ENCODE results near the gene WDR70. TPM values are rescaled to one million over a fixed set of nuclear protein-coding genes. Genes with fewer than 3 reads are reported as not detected.
"Not testable (repeated sequence)": the region's sequence is repeated elsewhere in the genome, so short reads cannot be mapped to it uniquely, and the experiment has no call there.

The WDR70 gene
- total RNA-seq, 2 experiments from 2014 or later: 39.1 to 39.3 TPM

- Mint-ChIP-seq H3K4me1 (no peaks in the 10 kb centered on the region), H3K27me3 (no peaks in the 10 kb centered on the region), H3K36me3 (peaks cover 14% of the 10 kb centered on the region), H3K4me3 (no peak overlapping the region), H3K9me3 (ENCODE audit: low read depth) (no peaks in the 10 kb centered on the region), H3K27ac (no peak overlapping the region)
- DNase-seq (no peak), ATAC-seq (no peak)
- CTCF ChIA-PET: no interaction called here
These were observed 240.2 kb downstream of the WDR70 start for GRCh38 chr5:37619353-37619752.

- not testable (repeated sequence) for DNase-seq, H3K27me3 Mint-ChIP-seq
These were observed 243.2 kb downstream of the WDR70 start for GRCh38 chr5:37622354-37622753.

GRCh38 chr5:37626266-37626665 lies 247.1 kb downstream of the WDR70 start:
- Mint-ChIP-seq H3K36me3 (peaks cover 38% of the 10 kb centered on the region), H3K4me3 (no peak overlapping the region), H3K27me3 (no peaks in the 10 kb centered on the region), H3K9me3 (ENCODE audit: low read depth) (peaks cover 9% of the 10 kb centered on the region), H3K27ac (no peak overlapping the region), H3K4me1 (no peaks in the 10 kb centered on the region)
- CTCF ChIA-PET: no interaction called here
- no peak for DNase-seq
- no peak for ATAC-seq

More at GRCh38 chr5:37622354-37622753, 243.2 kb downstream of the WDR70 start:
- H3K36me3 Mint-ChIP-seq: peaks cover 21% of the 10 kb centered on the region
- H3K9me3 Mint-ChIP-seq (ENCODE audit: low read depth); ATAC-seq; H3K27ac Mint-ChIP-seq; CTCF ChIA-PET; H3K4me1 Mint-ChIP-seq; H3K4me3 Mint-ChIP-seq: not testable (repeated sequence)

GRCh38 chr5:37628876-37629275 lies 249.8 kb downstream of the WDR70 start:
- H3K9me3 Mint-ChIP-seq (ENCODE audit: low read depth): peaks cover 11% of the 10 kb centered on the region
- no peak for ATAC-seq
- H3K27me3 Mint-ChIP-seq: no peaks in the 10 kb centered on the region
- no peak for DNase-seq
- no peak overlapping the region for H3K27ac Mint-ChIP-seq
- H3K36me3 Mint-ChIP-seq: peaks cover 34% of the 10 kb centered on the region
- CTCF ChIA-PET: interaction anchor here (1.3 kb wide), 1 partner anchor 146 kb away, joined by 3 read pairs; no protein-coding TSS in a partner anchor
- H3K4me3 Mint-ChIP-seq: no peak overlapping the region
- no peaks in the 10 kb centered on the region for H3K4me1 Mint-ChIP-seq

GRCh38 chr5:37631939-37632338 lies 252.8 kb downstream of the WDR70 start:
- Mint-ChIP-seq H3K4me3 (no peak overlapping the region), H3K36me3 (peaks cover 36% of the 10 kb centered on the region), H3K27ac (no peak overlapping the region), H3K9me3 (ENCODE audit: low read depth) (peaks cover 11% of the 10 kb centered on the region), H3K27me3 (no peaks in the 10 kb centered on the region), H3K4me1 (no peaks in the 10 kb centered on the region)
- no peak for DNase-seq
- CTCF ChIA-PET: no interaction called here
- no peak for ATAC-seq

- peaks cover 9% of the 10 kb centered on the region for H3K36me3 Mint-ChIP-seq
- DNase-seq (no peak), ATAC-seq (no peak)
- peaks cover 2% of the 10 kb centered on the region for H3K9me3 Mint-ChIP-seq (ENCODE audit: low read depth)
- CTCF ChIA-PET: no interaction called here
- no peak overlapping the region for H3K4me3 Mint-ChIP-seq
- no peak overlapping the region for H3K27ac Mint-ChIP-seq
- no peaks in the 10 kb centered on the region for H3K27me3 Mint-ChIP-seq
- H3K4me1 Mint-ChIP-seq: no peaks in the 10 kb centered on the region
These were observed 258.2 kb downstream of the WDR70 start for GRCh38 chr5:37637165-37637845.

- CTCF ChIA-PET: no interaction called here
- no peaks in the 10 kb centered on the region for H3K4me1 Mint-ChIP-seq
- no peaks in the 10 kb centered on the region for H3K9me3 Mint-ChIP-seq (ENCODE audit: low read depth)
- ATAC-seq (no peak), DNase-seq (no peak)
- no peak overlapping the region for H3K4me3 Mint-ChIP-seq
- H3K36me3 Mint-ChIP-seq: peaks cover 8% of the 10 kb centered on the region
- no peaks in the 10 kb centered on the region for H3K27me3 Mint-ChIP-seq
- no peak overlapping the region for H3K27ac Mint-ChIP-seq
These were observed 259.8 kb downstream of the WDR70 start for GRCh38 chr5:37638897-37639296.

- Mint-ChIP-seq H3K4me3 (no peak overlapping the region), H3K36me3 (peaks cover 8% of the 10 kb centered on the region), H3K27me3 (no peaks in the 10 kb centered on the region), H3K4me1 (no peaks in the 10 kb centered on the region), H3K27ac (no peak overlapping the region), H3K9me3 (ENCODE audit: low read depth) (peaks cover 3% of the 10 kb centered on the region)
- CTCF ChIA-PET: no interaction called here
- DNase-seq (no peak), ATAC-seq (no peak)
These were observed 261.0 kb downstream of the WDR70 start for GRCh38 chr5:37640088-37640487.

- Mint-ChIP-seq H3K9me3 (ENCODE audit: low read depth) (peaks cover 10% of the 10 kb centered on the region), H3K4me3 (no peak overlapping the region), H3K27ac (no peak overlapping the region), H3K27me3 (no peaks in the 10 kb centered on the region), H3K4me1 (no peaks in the 10 kb centered on the region), H3K36me3 (peaks cover 9% of the 10 kb centered on the region)
- no peak for DNase-seq
- CTCF ChIA-PET: no interaction called here
- ATAC-seq: no peak
These were observed 262.8 kb downstream of the WDR70 start for GRCh38 chr5:37641933-37642332.

GRCh38 chr5:37645707-37646106 lies 266.6 kb downstream of the WDR70 start:
- H3K4me1 Mint-ChIP-seq: no peaks in the 10 kb centered on the region
- no peak overlapping the region for H3K27ac Mint-ChIP-seq
- ATAC-seq (no peak), DNase-seq (no peak)
- H3K36me3 Mint-ChIP-seq: peaks cover 13% of the 10 kb centered on the region
- H3K4me3 Mint-ChIP-seq: no peak overlapping the region
- H3K27me3 Mint-ChIP-seq: no peaks in the 10 kb centered on the region
- CTCF ChIA-PET: no interaction called here
- H3K9me3 Mint-ChIP-seq (ENCODE audit: low read depth): peaks cover 16% of the 10 kb centered on the region

GRCh38 chr5:37654566-37654965 lies 275.4 kb downstream of the WDR70 start:
- H3K4me1 Mint-ChIP-seq; DNase-seq; H3K27me3 Mint-ChIP-seq; ATAC-seq; CTCF ChIA-PET; H3K4me3 Mint-ChIP-seq; H3K27ac Mint-ChIP-seq; H3K9me3 Mint-ChIP-seq (ENCODE audit: low read depth): not testable (repeated sequence)
- H3K36me3 Mint-ChIP-seq: peaks cover 22% of the 10 kb centered on the region

GRCh38 chr5:37657046-37657445 lies 277.9 kb downstream of the WDR70 start:
- no peak overlapping the region for H3K27ac Mint-ChIP-seq
- DNase-seq (no peak), ATAC-seq (no peak)
- H3K9me3 Mint-ChIP-seq (ENCODE audit: low read depth): peaks cover 8% of the 10 kb centered on the region
- no peak overlapping the region for H3K4me3 Mint-ChIP-seq
- peaks cover 4% of the 10 kb centered on the region for H3K4me1 Mint-ChIP-seq
- peaks cover 18% of the 10 kb centered on the region for H3K36me3 Mint-ChIP-seq
- no peaks in the 10 kb centered on the region for H3K27me3 Mint-ChIP-seq
- CTCF ChIA-PET: no interaction called here

- CTCF ChIA-PET: no interaction called here
- H3K4me3 Mint-ChIP-seq: no peak overlapping the region
- H3K27ac Mint-ChIP-seq: no peak overlapping the region
These were observed 279.3 kb downstream of the WDR70 start for GRCh38 chr5:37658440-37658839.

GRCh38 chr5:37660319-37660718 lies 281.2 kb downstream of the WDR70 start:
- CTCF ChIA-PET: no interaction called here
- no peak overlapping the region for H3K27ac Mint-ChIP-seq
- no peaks in the 10 kb centered on the region for H3K27me3 Mint-ChIP-seq
- H3K36me3 Mint-ChIP-seq: peaks cover 8% of the 10 kb centered on the region
- H3K4me1 Mint-ChIP-seq: peaks cover 4% of the 10 kb centered on the region
- peaks cover under 1% of the 10 kb centered on the region for H3K9me3 Mint-ChIP-seq (ENCODE audit: low read depth)
- ATAC-seq (no peak), DNase-seq (no peak)
- H3K4me3 Mint-ChIP-seq: no peak overlapping the region

More at GRCh38 chr5:37658440-37658839, 279.3 kb downstream of the WDR70 start:
- Mint-ChIP-seq H3K27me3 (no peaks in the 10 kb centered on the region), H3K9me3 (ENCODE audit: low read depth) (peaks cover 8% of the 10 kb centered on the region), H3K4me1 (peaks cover 4% of the 10 kb centered on the region), H3K36me3 (peaks cover 18% of the 10 kb centered on the region)
- ATAC-seq: no peak
- DNase-seq: no peak

Measured in activated CD8-positive, alpha-beta memory T cell treated with anti-CD3 and anti-CD28 coated beads, Interleukin-2, amount 10 ng/mL, durations not matched to agents 7 days and 5 days (primary cell).